HG03064 (cell line): ENCODE data around the gene ICOS.
A peak's percentile ranks its signal among the peaks of the same experiment; 100 is the strongest.
"Not testable (repeated sequence)": the region's sequence is repeated elsewhere in the genome, so short reads cannot be mapped to it uniquely, and the experiment has no call there.

Experiments used
- ATAC-seq: cut with Tn5 transposase; IDR thresholded peaks from one replicate; pipeline ENCODE4 v1.9.1; 2021; ENCODE audit warnings: low read depth; ENCODE audit not compliant: unreplicated experiment

ICOS gene

GRCh38 chr2:203972066-203972465, 35.5 kb downstream of the ICOS start:
- ATAC-seq = peak; percentile 58

- peak; percentile 59 for ATAC-seq
Measured at GRCh38 chr2:203973000-203973399, 36.4 kb downstream of the ICOS start.

GRCh38 chr2:203973676-203974075, 37.1 kb downstream of the ICOS start:
- ATAC-seq = no peak

- no peak for ATAC-seq
Measured at GRCh38 chr2:203975912-203976311, 39.3 kb downstream of the ICOS start.

GRCh38 chr2:203982276-203982675, 45.7 kb downstream of the ICOS start:
- no peak for ATAC-seq

- no peak for ATAC-seq
Measured at GRCh38 chr2:203983064-203983715, 46.6 kb downstream of the ICOS start.

- ATAC-seq = not testable (repeated sequence)
Measured at GRCh38 chr2:203985978-203986377, 49.4 kb downstream of the ICOS start.

- no peak for ATAC-seq
Measured at GRCh38 chr2:203987959-203988358, 51.4 kb downstream of the ICOS start.

GRCh38 chr2:203988500-203989260, 52.1 kb downstream of the ICOS start:
- ATAC-seq = no peak

- ATAC-seq = no peak
Measured at GRCh38 chr2:203989521-203989920, 53.0 kb downstream of the ICOS start.

- no peak for ATAC-seq
Measured at GRCh38 chr2:203992509-203992908, 55.9 kb downstream of the ICOS start.

- ATAC-seq = no peak
Measured at GRCh38 chr2:203993011-203993410, 56.4 kb downstream of the ICOS start.

- ATAC-seq = no peak
Measured at GRCh38 chr2:203993560-203993959, 57.0 kb downstream of the ICOS start.

- ATAC-seq = no peak
Measured at GRCh38 chr2:203994735-203995134, 58.2 kb downstream of the ICOS start.

GRCh38 chr2:203996692-203997091, 60.1 kb downstream of the ICOS start:
- no peak for ATAC-seq

GRCh38 chr2:203997481-203997880, 60.9 kb downstream of the ICOS start:
- peak; percentile 58 for ATAC-seq

GRCh38 chr2:203997980-203998809, 61.6 kb downstream of the ICOS start:
- no peak for ATAC-seq

- no peak for ATAC-seq
Measured at GRCh38 chr2:203999835-204000234, 63.3 kb downstream of the ICOS start.

- ATAC-seq = no peak
Measured at GRCh38 chr2:204000446-204000845, 63.9 kb downstream of the ICOS start.

- no peak for ATAC-seq
Measured at GRCh38 chr2:204003276-204003990, 66.9 kb downstream of the ICOS start.

GRCh38 chr2:204004912-204005311, 68.3 kb downstream of the ICOS start:
- ATAC-seq = no peak
